Measurements from ENCODE around the gene EPB41.

- TF ChIP-seq CTCF (conservative IDR thresholded peaks at IDR 0.05; ENCODE audit: low read depth, low read length) (no peak), POLR2A (IDR thresholded peaks at IDR 0.05; ENCODE audit: low read depth, low read length) (no peak), NFE2L2 (IDR thresholded peaks at IDR 0.05; ENCODE audit: low read depth, low read length) (no peak), RFX5 (IDR thresholded peaks at IDR 0.05; ENCODE audit: low read depth, low read length) (no peak), ELK1 (IDR thresholded peaks at IDR 0.05; ENCODE audit: borderline replicate concordance, low read depth, low read length) (no peak), RAD21 (IDR thresholded peaks at IDR 0.05; ENCODE audit: low read length) (no peak)
- TF ChIP-seq, protein P1, sequence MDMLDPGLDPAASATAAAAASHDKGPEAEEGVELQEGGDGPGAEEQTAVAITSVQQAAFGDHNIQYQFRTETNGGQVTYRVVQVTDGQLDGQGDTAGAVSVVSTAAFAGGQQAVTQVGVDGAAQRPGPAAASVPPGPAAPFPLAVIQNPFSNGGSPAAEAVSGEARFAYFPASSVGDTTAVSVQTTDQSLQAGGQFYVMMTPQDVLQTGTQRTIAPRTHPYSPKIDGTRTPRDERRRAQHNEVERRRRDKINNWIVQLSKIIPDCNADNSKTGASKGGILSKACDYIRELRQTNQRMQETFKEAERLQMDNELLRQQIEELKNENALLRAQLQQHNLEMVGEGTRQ (IDR thresholded peaks at IDR 0.05; ENCODE audit: low read depth, low read length) = no peak
Measured at GRCh38 chr1:29096231-29096886, 182.0 kb downstream of the EPB41 start.

Data from IMR-90 (cell line).